Effector memory CD4-positive, alpha-beta T cell (primary cell): ENCODE data around the gene PLEKHA4.

Source experiments
- DNase-seq, 3 donors: peaks; one replicate each; pipeline ENCODE4 v3.0.0-alpha.2; 2020
- H3K27ac ChIP-seq: 2 replicates; pipeline ENCODE4 v1.7.0; 2013; ENCODE audit warnings: mild to moderate bottlenecking, low read length, moderate library complexity; ENCODE audit not compliant: insufficient read depth, poor library complexity, severe bottlenecking
- H3K27me3 ChIP-seq: replicated peaks from 2 replicates; pipeline ENCODE4 v1.7.0; 2013; ENCODE audit warnings: mild to moderate bottlenecking, low read length; ENCODE audit not compliant: insufficient read depth, control insufficient read depth, poor library complexity, severe bottlenecking
- H3K36me3 ChIP-seq: 2 replicates; pipeline ENCODE4 v1.7.0; 2013; ENCODE audit warnings: mild to moderate bottlenecking, low read length, moderate library complexity; ENCODE audit not compliant: control insufficient read depth, insufficient read depth
- H3K4me1 ChIP-seq: 2 replicates; pipeline ENCODE4 v1.7.0; 2013; ENCODE audit warnings: low read length, mild to moderate bottlenecking; ENCODE audit not compliant: control insufficient read depth, insufficient read depth, poor library complexity, severe bottlenecking
- H3K4me3 ChIP-seq: 2 replicates; pipeline ENCODE4 v1.7.0; 2013; ENCODE audit warnings: low read length, low read depth, mild to moderate bottlenecking; ENCODE audit not compliant: insufficient read depth, poor library complexity, severe bottlenecking
- H3K9me3 ChIP-seq: 2 replicates; pipeline ENCODE4 v1.7.0; 2013; ENCODE audit warnings: mild to moderate bottlenecking, low read length, moderate library complexity; ENCODE audit not compliant: control insufficient read depth

The PLEKHA4 gene

GRCh38 chr19:48844472-48844871 is 23.9 kb downstream of the PLEKHA4 start:
- H3K36me3 ChIP-seq: no peaks in the 10 kb centered on the region
- H3K9me3 ChIP-seq: no peaks in the 10 kb centered on the region
- no peaks in the 10 kb centered on the region for H3K4me1 ChIP-seq
- no peak for DNase-seq
- no peak overlapping the region for H3K4me3 ChIP-seq
- H3K27ac ChIP-seq: no peak overlapping the region
- no peaks in the 10 kb centered on the region for H3K27me3 ChIP-seq

DNA sequence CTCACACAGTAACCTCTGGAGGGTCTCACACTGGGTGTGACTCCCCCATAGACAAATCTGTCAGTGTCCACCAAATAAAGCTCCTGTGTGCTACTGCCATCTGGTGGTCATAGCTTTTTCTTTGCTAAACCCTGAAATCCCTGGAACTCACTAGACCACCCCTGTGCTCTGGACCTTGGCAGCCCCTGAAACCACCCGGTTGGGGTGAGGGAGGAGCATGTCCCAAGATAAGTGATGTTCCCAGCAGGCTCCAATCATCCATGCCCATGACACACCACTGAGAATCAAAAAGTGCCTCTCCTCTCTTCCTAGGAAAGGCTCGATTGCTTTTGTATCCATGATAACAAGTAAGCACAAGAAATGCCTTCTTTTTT is 25.6 kb downstream of the PLEKHA4 start:
- H3K4me3 ChIP-seq: no peak overlapping the region
- H3K4me1 ChIP-seq: no peaks in the 10 kb centered on the region
- H3K27ac ChIP-seq: no peak overlapping the region
- H3K36me3 ChIP-seq: no peaks in the 10 kb centered on the region
- H3K9me3 ChIP-seq: no peaks in the 10 kb centered on the region
- no peaks in the 10 kb centered on the region for H3K27me3 ChIP-seq
- peak in 2 of 3 donors; percentile 10 to 11 for DNase-seq

GRCh38 chr19:48841571-48841970 is 26.8 kb downstream of the PLEKHA4 start:
- Histone ChIP-seq H3K4me3 (no peak overlapping the region), H3K27ac (no peak overlapping the region), H3K27me3 (no peaks in the 10 kb centered on the region), H3K4me1 (peaks cover 3% of the 10 kb centered on the region), H3K36me3 (no peaks in the 10 kb centered on the region), H3K9me3 (no peaks in the 10 kb centered on the region)
- no peak for DNase-seq

DNA sequence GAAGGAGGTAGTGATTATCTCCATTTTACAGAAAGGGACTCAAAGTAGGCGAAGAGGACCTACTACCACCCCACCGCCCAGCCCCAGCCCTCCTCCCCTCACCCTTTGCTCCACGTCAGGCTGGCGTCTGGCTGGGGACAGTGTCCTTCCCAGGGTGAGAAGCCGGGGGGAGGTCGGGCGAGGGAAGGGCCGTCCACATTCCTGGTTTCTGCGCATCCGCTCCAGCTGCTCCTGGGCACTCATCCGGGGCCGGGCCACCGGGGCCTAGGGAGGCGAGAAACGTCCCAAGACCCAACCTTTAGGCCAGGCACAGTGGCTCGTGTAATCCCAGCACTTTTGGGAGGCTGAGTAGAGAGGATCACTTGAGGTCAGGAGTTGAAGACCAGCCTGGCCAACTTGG is 27.4 kb downstream of the PLEKHA4 start:
- H3K36me3 ChIP-seq: no peaks in the 10 kb centered on the region
- no peak overlapping the region for H3K4me3 ChIP-seq
- DNase-seq: no peak
- H3K4me1 ChIP-seq: peaks cover 8% of the 10 kb centered on the region
- H3K27ac ChIP-seq: no peak overlapping the region
- H3K27me3 ChIP-seq: no peaks in the 10 kb centered on the region
- no peaks in the 10 kb centered on the region for H3K9me3 ChIP-seq

DNA sequence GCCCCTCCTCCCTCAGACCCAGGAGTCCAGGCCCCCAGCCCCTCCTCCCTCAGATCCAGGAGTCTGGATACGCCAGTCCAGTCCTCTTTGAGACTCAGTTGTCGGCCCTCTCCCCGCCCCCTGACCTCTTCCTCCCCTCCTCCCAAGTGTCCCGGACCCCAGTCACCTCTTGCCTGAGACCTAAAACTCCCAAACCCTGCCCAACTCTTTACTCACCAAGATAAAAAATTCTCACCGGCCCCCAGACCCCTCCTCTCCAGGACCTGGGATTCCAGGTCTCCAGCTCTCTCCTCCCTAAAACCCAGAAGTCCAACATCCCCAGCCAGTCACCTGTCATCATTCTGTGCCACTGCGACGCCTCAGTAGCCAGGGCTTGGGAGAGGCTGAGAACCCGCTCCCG is 30.7 kb downstream of the PLEKHA4 start:
- H3K9me3 ChIP-seq: no peaks in the 10 kb centered on the region
- H3K4me3 ChIP-seq: no peak overlapping the region
- H3K27me3 ChIP-seq: no peaks in the 10 kb centered on the region
- no peaks in the 10 kb centered on the region for H3K36me3 ChIP-seq
- H3K4me1 ChIP-seq: peaks cover 18% of the 10 kb centered on the region
- no peak overlapping the region for H3K27ac ChIP-seq
- no peak for DNase-seq

DNA sequence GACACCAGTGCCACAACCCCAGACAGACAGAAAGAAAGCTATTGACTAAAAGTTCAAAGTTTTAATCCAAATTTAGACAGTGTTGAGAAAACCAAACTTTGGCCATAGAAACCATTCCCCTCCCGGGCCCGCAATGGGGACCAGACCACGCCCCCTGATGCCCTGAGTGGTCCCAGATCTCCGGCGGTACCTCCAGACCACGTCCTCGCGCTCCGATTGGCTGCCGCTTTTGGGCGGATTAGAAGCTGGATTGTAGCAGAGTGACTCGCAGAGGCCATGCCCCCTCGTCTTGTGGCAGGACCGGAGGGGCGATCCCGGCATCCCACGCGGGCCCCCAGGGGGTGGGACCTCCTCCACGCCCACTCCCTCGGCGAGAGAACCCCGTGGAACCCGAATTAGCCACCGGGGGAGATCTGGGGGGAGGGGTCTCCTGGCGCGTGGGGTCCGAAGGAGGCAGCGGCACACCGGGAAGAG is 31.3 kb downstream of the PLEKHA4 start:
- peak; percentile 62 to 69 (median 69) for DNase-seq
- Histone ChIP-seq H3K27ac (no peak overlapping the region), H3K4me3 (peak overlapping the region; percentile 1), H3K4me1 (peaks cover 18% of the 10 kb centered on the region), H3K36me3 (no peaks in the 10 kb centered on the region), H3K27me3 (no peaks in the 10 kb centered on the region), H3K9me3 (no peaks in the 10 kb centered on the region)

- no peak for DNase-seq
- peak within 1 kb of the TSS; percentile 18 for H3K4me3 ChIP-seq
Measured at GRCh38 chr19:48836089-48837017, 32.1 kb downstream of the PLEKHA4 start, which contains the start of gene HSD17B14. HSD17B14 (minus strand) TSS chr19:48836491; CDS start chr19:48836411, 80 bp downstream.

DNA sequence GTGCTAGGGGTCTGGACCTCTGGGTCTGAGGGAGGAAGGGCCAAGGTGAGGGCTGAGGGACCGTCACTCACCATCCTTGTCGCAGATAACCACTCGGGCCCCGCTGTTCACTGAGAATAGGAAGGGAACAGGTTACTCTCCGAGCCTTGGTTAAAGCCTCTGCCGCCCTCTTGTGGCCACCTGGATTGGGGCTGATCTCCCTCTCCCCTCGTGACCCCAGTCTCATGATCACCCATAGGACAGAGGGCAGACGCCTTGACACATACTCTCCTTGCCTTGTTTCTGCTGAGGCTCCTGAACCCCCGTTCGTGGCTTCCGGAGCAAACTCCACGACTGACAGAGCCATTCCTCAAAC is 32.7 kb downstream of the PLEKHA4 start:
- Histone ChIP-seq H3K36me3 (no peaks in the 10 kb centered on the region), H3K4me3 (peak overlapping the region; percentile 18), H3K9me3 (no peaks in the 10 kb centered on the region), H3K4me1 (peaks cover 18% of the 10 kb centered on the region), H3K27me3 (no peaks in the 10 kb centered on the region), H3K27ac (no peak overlapping the region)
- DNase-seq: peak; percentile 84

More at GRCh38 chr19:48836089-48837017, 32.1 kb downstream of the PLEKHA4 start, which contains the start of gene HSD17B14:
- Histone ChIP-seq H3K4me1 (peaks cover 18% of the 10 kb centered on the region), H3K9me3 (no peaks in the 10 kb centered on the region), H3K27me3 (no peaks in the 10 kb centered on the region), H3K36me3 (no peaks in the 10 kb centered on the region), H3K27ac (no peak within 1 kb of the TSS)

GRCh38 chr19:48833977-48834376 is 34.4 kb downstream of the PLEKHA4 start:
- Histone ChIP-seq H3K4me1 (peaks cover 18% of the 10 kb centered on the region), H3K27ac (no peak overlapping the region), H3K36me3 (no peaks in the 10 kb centered on the region), H3K27me3 (no peaks in the 10 kb centered on the region), H3K4me3 (no peak overlapping the region), H3K9me3 (no peaks in the 10 kb centered on the region)
- DNase-seq: no peak

DNA sequence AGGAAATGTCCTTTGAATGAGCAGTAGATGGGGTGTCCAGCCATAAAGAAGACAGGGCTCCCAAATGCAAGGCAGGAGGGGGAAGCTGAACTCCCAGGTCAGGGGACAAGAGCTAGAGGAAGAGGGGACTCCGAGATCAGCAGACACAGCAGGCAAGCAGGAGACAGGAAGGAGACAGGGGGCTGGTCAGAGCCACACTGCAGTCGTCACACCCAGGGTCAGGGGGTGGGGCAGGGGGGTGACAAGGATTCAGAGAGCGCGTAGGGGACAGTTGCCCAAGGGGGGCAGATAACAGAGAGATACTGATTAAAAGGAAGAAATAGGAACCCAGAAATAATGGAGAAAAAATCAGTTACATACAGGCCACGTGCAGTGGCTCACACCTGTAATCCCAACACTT is 35.4 kb downstream of the PLEKHA4 start:
- Histone ChIP-seq H3K36me3 (no peaks in the 10 kb centered on the region), H3K9me3 (no peaks in the 10 kb centered on the region), H3K27ac (no peak overlapping the region), H3K4me1 (peaks cover 18% of the 10 kb centered on the region), H3K4me3 (no peak overlapping the region), H3K27me3 (no peaks in the 10 kb centered on the region)
- DNase-seq: no peak
